Esophagus muscularis mucosa (tissue), 3 donors: ENCODE results near the gene DBNL.

Source experiments
- CTCF ChIP-seq, 3 experiments: fragments of 200-600 bp in 2 of 3; fragments of 450-650 bp in 1 of 3; sonication (generic) in 2 of 3; IDR thresholded peaks; one replicate each; pipeline ENCODE4 v1.5.1; 2017 to 2019; ENCODE audit warnings: antibody characterized with exemption in 3 of 3, mild to moderate bottlenecking in 2 of 3, moderate library complexity in 1 of 3
- POLR2A ChIP-seq: fragments of 450-650 bp; IDR thresholded peaks from one replicate; pipeline ENCODE4 v1.6.1; 2017; ENCODE audit warnings: antibody characterized with exemption, moderate library complexity, mild to moderate bottlenecking, low read depth
- POLR2AphosphoS5 ChIP-seq, 2 donors: sonication (generic); formaldehyde crosslinking; IDR thresholded peaks; one replicate each; pipeline ENCODE4 v1.6.1; 2017; ENCODE audit warnings: antibody characterized with exemption in 2 of 2

DNA sequence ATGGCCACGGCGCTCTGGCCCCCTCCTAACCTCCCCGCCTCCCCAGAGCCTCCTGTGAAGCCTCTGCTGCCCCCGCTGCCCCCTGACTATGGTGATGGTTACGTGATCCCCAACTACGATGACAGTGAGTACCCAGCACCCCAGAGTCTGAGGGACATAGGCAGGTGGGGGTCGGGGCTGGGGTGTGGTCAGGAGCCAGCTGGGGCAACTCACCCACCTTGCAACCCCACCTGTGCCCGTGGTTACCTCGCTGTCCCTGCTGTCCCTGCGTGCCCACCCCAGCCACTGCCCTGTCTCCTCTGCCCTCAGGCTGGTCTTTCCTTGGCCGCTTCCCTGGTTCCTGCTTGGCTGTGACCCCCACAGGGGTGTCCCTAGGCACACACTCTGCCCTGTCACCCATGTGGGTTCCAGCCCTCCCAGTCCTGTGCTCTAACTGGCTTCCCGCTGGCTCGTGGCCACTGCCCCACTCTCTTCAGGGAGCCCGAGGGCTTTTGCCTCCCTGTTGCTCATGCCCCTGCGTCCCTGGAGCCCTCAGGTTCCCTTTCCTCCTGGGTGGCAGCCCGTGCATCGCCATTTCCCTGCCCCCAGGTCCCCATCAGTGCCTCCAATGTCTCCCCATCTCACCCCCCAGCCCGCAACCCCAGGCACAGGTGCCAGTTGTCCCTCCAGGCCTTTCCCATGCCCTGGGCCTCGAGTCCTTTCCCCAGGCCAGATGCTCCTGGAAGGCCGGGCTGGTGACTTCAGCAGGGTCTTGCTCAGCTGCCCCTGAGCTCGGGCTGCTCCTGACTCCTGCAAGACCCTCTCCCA is 63.7 kb downstream of the DBNL start:
- TF ChIP-seq CTCF (IDR thresholded peaks at IDR 0.05) (no peak), POLR2A (no peak), POLR2AphosphoS5 (IDR thresholded peaks at IDR 0.05) (no peak)
